HG02610 (cell line): ENCODE results near the gene GABPB1.
"Not testable (repeated sequence)": the region's sequence is repeated elsewhere in the genome, so short reads cannot be mapped to it uniquely, and the experiment has no call there.

Source experiments
- ATAC-seq: cut with Tn5 transposase; IDR thresholded peaks from one replicate; pipeline ENCODE4 v1.9.1; 2021; ENCODE audit warnings: mild to moderate bottlenecking, moderate library complexity; ENCODE audit not compliant: unreplicated experiment

Gene GABPB1

DNA sequence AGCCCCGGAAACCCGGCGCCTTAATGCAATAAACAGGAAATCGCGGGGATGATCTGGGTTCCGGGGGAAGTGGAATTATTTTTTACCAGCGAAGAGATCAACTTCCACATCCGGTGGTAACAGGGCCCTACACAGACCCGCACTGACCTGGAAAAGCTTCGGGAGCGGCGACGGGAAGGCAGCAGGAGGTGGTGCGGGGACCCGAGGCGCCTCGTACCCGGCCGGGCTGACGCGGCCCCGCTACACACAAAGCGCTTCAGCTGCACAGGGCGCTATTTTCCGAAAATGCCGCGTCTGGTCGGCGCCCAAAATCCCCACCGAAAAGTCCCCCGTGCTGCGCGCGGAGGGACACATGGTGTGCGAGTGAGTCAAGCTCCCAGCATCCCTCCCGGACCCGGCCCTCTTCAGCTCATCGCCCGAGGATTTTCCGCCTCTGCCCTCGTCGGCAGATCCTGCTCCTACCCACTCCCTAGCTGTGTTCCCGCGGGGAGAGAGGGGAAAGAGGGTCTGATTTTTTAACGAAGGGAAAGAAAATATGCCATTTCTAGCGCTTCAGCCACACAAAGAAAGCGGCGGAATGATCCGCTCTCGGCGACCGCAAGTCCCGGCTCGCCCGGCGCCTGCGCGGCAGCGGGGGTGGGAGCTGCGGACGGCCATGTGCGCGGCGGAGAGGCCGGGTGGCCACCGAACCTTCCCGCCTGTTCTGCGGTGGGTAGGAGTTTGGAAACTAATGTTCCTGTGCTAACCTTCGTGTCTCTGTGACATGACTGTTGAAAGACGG, at the start of gene GABPB1:
TSS of gene GABPB1 (minus strand) at position 361 of the 781 bp plus-strand sequence. CDS start 45,400 bp downstream, outside the sequence.
- ATAC-seq = peak; percentile 33

DNA sequence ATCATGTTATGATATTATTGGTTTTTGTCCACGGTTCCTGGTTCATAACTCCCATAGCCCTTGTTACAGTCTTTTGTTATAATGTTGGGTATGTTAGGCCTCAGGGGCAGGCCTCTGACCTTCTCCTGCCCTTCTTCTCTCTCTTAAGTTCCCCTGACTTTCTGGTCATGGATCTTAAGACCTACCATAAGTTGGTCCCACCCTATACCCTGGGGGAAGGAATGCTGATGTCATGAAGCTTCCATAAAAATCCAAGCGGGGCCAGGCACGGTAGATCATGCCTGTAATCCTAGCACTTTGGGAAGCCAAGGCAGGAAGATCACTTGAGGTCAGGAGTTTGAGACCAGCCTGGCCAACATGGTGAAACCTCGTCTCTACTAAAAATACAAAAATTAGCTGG, 36.6 kb upstream of the GABPB1 start:
- ATAC-seq = not testable (repeated sequence)

- ATAC-seq = peak; percentile 96
Measured at GRCh38 chr15:50390554-50391264, 35.7 kb upstream of the GABPB1 start.

DNA sequence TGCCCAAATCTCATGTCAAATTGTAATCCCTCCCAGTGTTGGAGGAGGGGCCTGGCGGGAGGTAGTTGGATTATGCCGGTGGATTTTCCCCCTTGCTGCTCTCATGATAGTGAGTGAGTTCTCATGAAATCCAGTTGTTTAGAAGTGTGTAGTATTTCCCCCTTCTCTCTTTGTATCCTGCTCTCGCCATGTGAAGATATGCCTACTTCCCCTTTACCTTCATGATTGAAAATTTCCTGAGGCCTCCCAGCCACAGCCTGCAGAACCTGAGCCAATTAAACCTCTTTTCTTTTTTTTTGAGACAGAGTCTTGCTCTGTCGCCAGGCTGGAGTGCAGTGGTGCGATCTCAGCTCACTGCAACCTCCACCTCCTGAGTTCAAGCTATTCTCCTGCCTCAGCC, 27.4 kb upstream of the GABPB1 start:
- ATAC-seq = not testable (repeated sequence)

DNA sequence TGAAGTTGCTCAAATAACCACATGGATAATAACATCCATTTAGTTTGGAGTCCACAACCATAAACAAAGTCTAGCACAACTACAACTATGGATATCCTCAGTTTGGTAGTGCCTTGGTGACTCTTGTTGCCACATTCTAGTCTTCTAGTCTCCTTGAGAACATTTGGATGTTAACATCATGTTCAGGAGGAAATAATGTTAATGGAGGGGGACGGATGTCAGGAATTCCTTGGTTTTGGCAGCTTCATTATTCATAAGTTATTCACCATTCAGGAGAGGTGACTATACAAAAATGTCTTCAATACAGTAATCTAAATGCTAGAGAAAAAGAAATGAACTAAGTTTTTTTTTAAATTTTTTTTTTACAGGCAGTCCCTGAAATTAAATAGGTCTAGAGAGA, 26.4 kb upstream of the GABPB1 start:
- no peak for ATAC-seq

- ATAC-seq = no peak
Measured at GRCh38 chr15:50380089-50380488, 25.1 kb upstream of the GABPB1 start.

GRCh38 chr15:50379413-50379812, 24.4 kb upstream of the GABPB1 start:
- ATAC-seq = not testable (repeated sequence)

GRCh38 chr15:50378776-50379175, 23.8 kb upstream of the GABPB1 start:
- ATAC-seq = no peak

- ATAC-seq = peak; percentile 98
Measured at GRCh38 chr15:50377867-50378751, 23.1 kb upstream of the GABPB1 start.

DNA sequence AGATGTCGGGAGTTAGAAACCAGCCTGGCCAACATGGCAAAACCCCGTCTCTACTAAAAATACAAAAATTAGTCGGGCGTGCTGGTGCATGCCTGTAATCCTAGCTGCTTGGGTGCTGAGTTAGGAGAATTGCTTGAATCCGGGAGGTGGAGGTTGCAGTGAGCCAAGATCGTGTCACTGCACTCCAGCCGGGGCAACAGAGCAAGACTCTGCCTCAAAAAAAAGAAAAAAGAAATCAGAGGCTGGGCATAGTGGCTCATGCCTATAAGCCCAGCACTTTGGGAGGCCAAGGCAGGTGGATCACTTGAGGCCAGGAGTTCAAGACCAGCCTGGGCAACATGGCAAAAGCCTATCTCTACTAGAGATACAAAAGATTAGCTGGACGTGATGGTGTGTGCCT, 14.6 kb upstream of the GABPB1 start:
- ATAC-seq = not testable (repeated sequence)

GRCh38 chr15:50365971-50366370, 11.0 kb upstream of the GABPB1 start:
- ATAC-seq = no peak

DNA sequence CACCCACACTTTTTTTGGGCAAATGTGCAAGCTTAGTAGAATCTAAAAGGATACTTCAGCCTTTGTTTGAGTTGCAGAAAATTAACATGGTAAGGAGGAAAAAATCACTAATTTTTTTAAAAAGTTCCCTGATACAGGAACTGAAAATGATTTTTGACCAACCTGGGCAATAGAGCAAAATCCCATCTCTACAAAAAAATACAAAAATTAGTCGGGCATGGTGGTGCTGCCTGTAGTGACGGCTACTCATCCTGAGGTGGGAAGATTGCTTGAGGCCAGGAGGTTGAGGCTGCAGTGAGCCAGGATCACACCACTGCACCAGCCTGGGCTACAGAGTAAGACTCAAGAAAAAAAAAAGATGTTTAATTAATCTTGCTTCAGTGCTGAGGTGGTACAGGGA, 10.6 kb upstream of the GABPB1 start:
- no peak for ATAC-seq

- ATAC-seq = no peak
Measured at GRCh38 chr15:50363612-50364011, 8.6 kb upstream of the GABPB1 start.

- no peak for ATAC-seq
Measured at GRCh38 chr15:50361756-50362155, 6.8 kb upstream of the GABPB1 start.

- no peak for ATAC-seq
Measured at GRCh38 chr15:50358845-50359244, 3.8 kb upstream of the GABPB1 start.

- no peak for ATAC-seq
Measured at GRCh38 chr15:50355980-50356379, 982 bp upstream of the GABPB1 start.

- ATAC-seq = no peak
Measured at GRCh38 chr15:50355619-50355905, 564 bp upstream of the GABPB1 start.

DNA sequence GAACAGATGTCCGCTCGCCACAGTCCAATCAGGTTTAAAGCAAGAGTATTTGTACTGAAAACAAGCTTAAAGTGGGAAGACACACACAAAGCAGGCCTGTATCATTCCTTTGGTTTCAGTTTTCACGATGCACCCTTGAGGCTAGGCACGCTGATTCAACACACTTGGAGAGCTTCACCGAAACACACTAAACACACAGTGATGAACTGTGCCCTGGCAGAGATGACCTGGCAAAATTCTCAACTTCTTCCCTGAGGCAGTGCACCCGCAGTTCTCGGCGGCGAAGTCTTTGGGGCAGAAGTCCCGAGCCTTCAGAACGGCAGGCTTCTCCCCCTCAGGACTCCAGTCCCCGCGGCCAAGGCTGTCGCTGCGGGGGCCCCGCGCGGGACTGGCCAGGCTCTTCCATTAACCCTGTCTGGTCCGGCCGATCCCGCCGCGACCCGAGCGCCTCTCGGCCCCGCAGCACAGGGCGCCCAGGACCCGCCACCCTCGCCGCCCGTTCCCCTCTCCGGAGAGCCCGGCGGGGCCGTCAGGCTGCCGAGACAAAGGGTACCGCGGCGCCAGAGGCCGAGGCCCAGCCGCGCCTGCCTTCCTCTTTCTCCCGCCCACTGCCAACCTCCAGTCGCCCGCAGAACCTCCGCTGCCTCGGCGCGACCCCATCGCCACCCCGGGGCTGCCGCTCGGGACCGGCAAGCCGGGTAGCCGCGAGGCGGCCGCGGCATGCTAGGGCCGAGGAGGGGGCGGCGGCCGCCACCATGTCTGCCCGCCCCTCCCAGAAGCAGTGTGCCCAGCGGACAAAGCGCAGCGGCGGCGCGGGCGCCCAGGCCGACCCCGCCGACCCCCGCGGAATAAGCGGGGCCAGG, 792 bp downstream of the GABPB1 start:
- peak; percentile 32 for ATAC-seq

DNA sequence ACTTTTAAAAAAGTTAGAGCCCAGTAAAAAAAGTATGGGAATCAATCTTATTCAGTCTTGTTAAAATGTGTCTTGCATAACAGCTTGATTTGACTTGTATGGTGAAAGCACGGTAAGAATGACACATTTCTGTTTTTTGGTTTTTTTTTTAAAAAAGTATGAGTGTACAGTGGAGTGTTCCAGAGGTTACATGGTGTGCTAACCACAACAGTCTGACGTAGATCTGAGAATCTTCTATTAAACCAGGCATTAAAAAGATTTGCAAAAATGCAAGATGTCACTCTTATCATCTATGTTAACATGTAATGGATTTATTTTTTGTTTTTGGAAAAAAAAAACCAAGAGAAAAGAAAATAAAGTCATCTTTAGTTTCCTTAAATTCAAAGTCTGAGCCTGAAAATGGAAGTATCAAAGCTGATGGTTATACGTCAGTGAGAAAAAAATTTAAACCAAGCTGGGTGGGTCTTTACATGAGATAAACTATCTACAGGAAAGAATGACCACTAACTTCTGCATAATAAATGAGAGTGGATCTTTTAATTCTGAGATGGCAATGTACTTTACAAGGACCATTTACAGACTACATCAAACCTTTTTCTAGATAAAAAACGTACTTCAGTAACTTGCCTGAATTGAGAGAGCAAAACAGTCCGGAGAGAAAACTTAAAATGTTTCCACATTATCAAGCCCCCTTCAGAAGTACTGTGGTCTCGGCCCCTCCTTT, 1.6 kb downstream of the GABPB1 start:
- peak; percentile 32 for ATAC-seq

DNA sequence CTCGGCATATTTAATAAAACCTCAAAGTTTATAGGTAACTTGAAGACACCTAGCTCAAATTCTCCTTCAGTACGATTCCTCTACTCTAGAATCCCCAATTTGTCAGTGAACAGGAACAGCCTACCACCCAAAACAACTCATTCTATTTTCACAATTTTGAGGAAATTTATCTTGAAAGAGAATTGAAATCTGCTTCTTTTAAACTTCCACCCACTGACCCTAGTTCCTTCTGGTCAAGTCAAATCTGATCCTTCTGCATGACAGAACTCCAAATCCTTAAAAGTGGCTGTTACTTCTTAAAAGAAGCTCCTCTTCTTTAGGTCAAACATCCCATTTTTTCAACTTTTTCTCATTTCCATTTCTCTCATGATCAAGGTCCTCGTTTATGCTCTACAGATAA, 4.4 kb downstream of the GABPB1 start:
- ATAC-seq = no peak
